BE2C (cell line): ENCODE data around the gene TRRAP.

Experiments used
- DNase-seq: peaks from one replicate; pipeline ENCODE4 v3.0.0-alpha.2; 2020
- H3K27me3 ChIP-seq: fragments of 250-450 bp; sonication (Bioruptor Pico); 2 replicates; pipeline ENCODE4 v1.5.1; 2020; ENCODE audit warnings: mild to moderate bottlenecking
- H3K36me3 ChIP-seq: fragments of 250-450 bp; sonication (Bioruptor Pico); 2 replicates; pipeline ENCODE4 v1.5.1; 2020; ENCODE audit warnings: mild to moderate bottlenecking
- H3K4me1 ChIP-seq: fragments of 250-450 bp; sonication (Bioruptor Pico); 2 replicates; pipeline ENCODE4 v1.5.1; 2020
- H3K4me3 ChIP-seq: 2 replicates; pipeline ENCODE4 v1.5.1; 2011; ENCODE audit warnings: low read depth, low read length
- H3K9me3 ChIP-seq: fragments of 250-450 bp; sonication (Bioruptor Pico); 2 replicates; pipeline ENCODE4 v1.5.1; 2020
- CTCF ChIP-seq: IDR thresholded peaks from 2 replicates; pipeline ENCODE4 v1.5.1; 2012; ENCODE audit warnings: mild to moderate bottlenecking, low read depth, low read length

The TRRAP gene

DNA sequence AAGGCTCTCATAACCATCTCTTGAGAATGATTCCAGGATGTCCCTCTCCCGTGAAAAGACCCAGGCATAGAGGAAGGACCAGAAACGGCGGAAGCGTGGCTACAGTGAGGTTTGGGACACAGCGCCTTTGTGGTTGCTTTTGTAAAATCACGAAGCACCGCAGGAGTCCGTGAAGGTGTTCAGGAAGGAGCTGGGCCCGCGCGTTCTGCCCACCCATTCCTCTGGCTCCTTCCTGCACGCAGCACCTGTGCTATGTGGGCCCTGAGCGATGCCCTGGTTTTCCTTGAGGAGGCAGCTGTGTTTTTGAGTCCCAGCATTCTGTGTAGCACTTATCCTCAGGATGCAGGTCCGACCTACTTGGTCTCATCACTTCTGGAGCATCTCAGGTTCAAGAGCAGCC is 112.8 kb downstream of the TRRAP start:
- no peak for DNase-seq
- no peaks in the 10 kb centered on the region for H3K9me3 ChIP-seq
- TF ChIP-seq CTCF: no peak
- H3K36me3 ChIP-seq: peaks cover 90% of the 10 kb centered on the region
- H3K27me3 ChIP-seq: no peaks in the 10 kb centered on the region
- H3K4me1 ChIP-seq: no peaks in the 10 kb centered on the region
- H3K4me3 ChIP-seq: no peak overlapping the region

- no peaks in the 10 kb centered on the region for H3K4me1 ChIP-seq
- no peak for DNase-seq
- H3K4me3 ChIP-seq: no peak overlapping the region
- H3K36me3 ChIP-seq: peaks cover 88% of the 10 kb centered on the region
- no peaks in the 10 kb centered on the region for H3K27me3 ChIP-seq
- TF ChIP-seq CTCF: no peak
- no peaks in the 10 kb centered on the region for H3K9me3 ChIP-seq
Observed at GRCh38 chr7:98992076-98992475, 113.7 kb downstream of the TRRAP start.

DNA sequence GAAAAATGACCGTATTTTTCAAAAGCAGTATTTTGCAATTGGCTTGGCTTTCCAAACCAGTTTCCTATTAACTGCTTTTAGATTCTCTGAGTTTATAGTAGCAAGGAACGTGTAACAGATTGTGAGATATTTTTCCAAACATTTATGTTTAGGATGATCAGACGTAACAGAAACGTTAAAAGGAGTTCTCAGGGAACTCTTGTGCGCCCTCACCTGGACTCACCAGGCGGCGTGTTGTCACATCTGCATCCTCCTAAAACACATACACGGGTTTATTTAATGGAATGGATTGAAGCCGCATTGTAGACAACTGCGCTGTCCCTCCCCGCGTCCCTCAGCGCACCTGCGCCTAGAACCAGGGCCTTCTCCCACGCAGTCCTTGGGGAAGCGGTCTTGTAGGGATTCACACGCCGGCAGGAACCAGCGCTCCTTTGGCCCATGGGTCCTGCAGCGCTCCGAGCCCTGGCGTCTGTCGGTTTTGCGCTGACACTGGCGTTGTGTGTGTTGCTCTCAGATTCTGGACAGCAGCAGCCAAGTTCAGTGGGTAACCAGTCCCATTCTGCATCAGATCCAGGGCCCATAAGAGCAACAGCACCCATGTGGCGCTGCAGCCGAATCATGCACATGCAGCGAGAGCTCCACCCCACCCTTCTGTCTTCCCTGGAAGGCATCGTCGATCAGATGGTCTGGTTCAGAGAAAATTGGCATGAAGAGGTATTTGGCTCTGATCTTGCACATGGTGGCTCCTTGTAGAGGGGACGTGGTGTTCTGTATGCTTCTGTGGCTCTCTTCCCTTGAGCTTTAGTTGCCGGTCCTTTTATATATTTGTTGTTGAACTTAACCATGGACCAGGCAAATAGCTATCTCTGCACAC is 114.9 kb downstream of the TRRAP start:
- TF ChIP-seq CTCF: peak; percentile 26; the same call in 1 of the 2 replicates
- H3K9me3 ChIP-seq: no peaks in the 10 kb centered on the region
- H3K36me3 ChIP-seq: peaks cover 87% of the 10 kb centered on the region
- no peak overlapping the region for H3K4me3 ChIP-seq
- no peaks in the 10 kb centered on the region for H3K4me1 ChIP-seq
- no peaks in the 10 kb centered on the region for H3K27me3 ChIP-seq
- DNase-seq: no peak

DNA sequence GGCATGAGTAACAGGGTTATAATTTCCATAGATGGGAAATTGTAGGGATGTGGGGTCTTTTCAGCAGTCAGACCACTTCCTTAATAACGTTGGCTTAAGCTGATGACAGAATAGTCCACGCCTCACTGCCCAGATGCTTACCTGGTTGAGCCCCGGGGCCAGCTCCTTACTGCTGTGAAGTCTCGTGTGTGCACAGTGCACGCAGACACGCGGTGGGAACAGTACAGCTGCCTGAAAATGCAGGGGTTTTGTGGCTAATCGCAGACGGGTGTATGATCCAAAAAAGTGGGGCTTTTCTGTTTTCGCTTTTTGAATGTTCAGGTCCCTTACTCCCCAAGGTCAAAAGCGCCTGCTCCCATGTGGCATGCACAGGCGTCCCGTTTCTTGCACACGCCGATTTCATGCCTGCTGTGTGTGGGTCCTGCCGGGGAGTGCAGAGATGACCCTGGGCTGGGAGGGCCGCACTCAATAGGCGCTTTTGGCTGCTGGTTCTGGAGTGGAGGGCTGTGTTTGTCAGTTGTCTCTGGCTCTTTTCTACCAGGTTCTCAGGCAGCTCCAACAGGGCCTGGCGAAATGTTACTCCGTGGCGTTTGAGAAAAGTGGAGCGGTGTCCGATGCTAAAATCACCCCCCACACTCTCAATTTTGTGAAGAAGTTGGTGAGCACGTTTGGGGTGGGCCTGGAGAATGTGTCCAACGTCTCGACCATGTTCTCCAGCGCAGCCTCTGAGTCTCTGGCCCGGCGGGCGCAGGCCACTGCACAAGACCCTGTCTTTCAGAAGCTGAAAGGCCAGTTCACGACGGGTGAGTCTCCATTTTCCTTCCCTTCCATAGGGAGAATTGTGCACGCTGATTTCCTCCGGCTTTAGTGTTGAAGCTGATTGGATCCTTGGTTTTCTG is 116.0 kb downstream of the TRRAP start:
- Histone ChIP-seq H3K36me3 (peaks cover 77% of the 10 kb centered on the region), H3K27me3 (no peaks in the 10 kb centered on the region), H3K4me3 (no peak overlapping the region), H3K9me3 (no peaks in the 10 kb centered on the region), H3K4me1 (no peaks in the 10 kb centered on the region)
- no peak for TF ChIP-seq CTCF
- no peak for DNase-seq

- H3K27me3 ChIP-seq: no peaks in the 10 kb centered on the region
- H3K36me3 ChIP-seq: peaks cover 69% of the 10 kb centered on the region
- no peak for DNase-seq
- no peak for TF ChIP-seq CTCF
- no peak overlapping the region for H3K4me3 ChIP-seq
- no peaks in the 10 kb centered on the region for H3K9me3 ChIP-seq
- H3K4me1 ChIP-seq: no peaks in the 10 kb centered on the region
Observed at GRCh38 chr7:98995111-98995510, 116.8 kb downstream of the TRRAP start.
